GM18909 (cell line): ENCODE data around the gene SGCA.
A peak's percentile ranks its signal among the peaks of the same experiment; 100 is the strongest.

Source experiments
- ATAC-seq: cut with Tn5 transposase; IDR thresholded peaks from one replicate; pipeline ENCODE4 v1.9.1; 2021; ENCODE audit warnings: mild to moderate bottlenecking; ENCODE audit not compliant: unreplicated experiment, poor library complexity

SGCA gene

DNA sequence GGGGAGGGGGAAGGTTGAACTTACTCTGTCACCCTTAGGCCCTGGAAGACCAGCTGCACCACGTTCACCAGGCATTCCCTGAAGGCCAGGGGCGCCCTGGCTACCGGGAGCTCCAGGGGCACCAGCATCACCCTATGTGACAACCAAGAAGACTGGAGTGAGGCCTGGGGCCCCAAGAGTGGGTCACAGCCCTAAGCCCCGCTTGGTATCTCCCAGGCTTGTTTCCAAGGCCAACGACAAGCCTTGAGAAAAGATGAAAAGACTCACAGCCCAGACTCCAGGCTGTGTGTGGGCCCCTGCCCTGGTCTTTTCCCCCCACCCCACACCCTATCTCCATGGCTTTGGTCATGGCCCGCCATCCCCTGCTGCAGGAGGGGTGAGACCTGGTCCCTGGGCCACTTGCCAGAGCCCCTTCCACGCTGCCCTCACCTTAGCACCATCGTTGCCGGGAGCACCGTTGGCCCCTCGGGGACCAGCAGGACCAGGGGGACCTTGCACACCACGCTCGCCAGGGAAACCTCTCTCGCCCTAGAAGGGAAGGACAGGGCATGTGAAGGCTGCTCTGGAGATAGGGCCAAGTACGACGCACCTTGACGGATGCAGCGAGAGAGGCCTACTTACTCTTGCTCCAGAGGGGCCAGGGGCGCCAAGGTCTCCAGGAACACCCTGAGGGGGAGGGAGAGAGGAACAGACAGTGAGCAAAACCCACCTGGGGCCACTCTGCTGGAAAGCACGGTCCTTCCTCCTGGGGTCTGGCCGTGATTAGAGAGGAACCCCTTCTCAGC is 25.7 kb downstream of the SGCA start:
- ATAC-seq, result no peak

DNA sequence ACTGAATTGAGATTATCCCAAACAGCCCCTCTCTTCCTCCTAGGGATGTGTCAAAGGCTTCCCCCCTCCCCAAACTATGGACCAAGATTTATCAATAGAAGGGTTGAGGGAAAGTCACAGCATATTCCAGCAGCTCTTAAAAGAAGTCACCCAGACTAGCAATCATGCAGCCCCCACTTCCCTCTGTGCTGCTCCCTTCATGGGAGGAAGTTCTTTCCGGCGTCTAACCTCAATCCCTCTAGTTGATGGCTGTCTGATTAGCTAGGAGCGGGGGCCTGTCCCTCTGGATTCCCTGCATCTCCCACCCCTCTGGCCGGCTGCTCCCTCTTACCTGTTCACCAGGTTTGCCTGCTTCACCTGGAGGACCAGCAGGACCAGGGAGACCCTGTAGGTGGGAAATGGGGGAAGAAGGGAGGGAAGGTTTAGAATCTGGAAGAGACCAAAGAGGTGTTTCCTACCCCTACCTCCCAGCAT is 26.4 kb downstream of the SGCA start:
- no peak for ATAC-seq

DNA sequence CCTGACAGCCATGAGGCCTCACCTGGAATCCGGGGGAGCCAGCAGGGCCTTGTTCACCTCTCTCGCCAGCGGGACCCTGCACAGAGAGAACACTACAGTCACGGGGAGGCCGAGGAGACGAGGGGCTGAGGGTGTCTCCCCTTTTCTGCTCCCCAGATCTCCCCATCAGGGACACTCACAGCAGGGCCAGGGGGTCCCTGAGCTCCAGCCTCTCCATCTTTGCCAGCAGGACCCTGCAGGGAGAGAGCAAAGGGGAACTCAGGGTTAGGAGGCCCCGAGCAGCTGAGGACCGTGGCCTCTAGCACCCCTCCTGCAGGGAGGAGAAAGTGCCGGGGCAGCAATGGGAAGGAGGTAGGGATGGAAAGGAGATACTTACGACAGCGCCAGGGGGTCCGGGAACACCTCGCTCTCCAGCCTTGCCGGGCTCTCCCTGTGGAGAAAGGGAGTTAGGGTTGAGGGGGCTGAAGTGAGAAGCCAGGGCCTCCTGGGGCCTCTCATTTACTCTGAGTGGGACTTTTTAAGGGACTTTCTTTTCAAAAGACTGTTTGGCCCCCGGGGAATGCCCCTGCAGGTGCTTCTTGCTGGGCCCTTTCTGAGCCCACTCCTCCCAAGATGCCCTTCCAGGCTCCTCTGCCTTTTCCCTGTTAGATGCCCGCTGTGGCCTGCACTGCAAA is 26.9 kb downstream of the SGCA start:
- ATAC-seq, result no peak

DNA sequence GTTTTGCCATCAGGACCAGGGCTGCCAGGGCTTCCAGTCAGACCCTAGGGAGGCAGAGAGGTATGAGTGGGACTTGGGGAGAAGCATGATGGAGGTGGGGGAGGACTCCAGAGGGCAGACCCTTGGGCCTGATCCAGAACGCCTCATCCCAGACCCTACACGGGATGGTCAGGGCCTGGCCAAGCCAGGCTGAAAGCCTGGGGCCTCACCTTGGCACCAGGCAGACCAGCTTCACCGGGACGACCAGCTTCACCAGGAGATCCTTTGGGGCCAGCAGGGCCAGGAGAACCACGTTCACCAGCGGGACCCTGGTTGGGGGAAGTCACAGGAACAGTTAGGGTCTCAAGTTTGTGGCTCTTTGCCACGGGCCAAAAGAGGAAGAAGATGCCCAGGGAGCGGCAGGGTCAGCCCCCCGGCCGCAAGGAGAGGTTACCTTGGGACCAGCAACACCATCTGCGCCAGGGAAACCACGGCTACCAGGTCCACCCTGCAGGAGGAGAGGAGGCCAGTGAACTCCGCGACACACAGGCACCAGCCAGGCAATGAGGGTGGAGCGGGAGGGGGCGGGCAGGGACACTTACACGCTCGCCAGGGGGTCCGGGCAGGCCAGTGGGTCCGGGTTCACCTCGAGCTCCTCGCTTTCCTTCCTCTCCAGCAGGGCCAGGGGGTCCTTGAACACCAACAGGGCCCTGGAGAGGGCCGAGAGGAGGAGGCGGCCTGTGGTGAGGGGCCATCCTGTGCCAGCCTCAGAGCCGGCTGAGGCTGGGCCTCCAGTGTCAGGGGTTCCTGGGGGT is 28.5 kb downstream of the SGCA start:
- ATAC-seq, result no peak

DNA sequence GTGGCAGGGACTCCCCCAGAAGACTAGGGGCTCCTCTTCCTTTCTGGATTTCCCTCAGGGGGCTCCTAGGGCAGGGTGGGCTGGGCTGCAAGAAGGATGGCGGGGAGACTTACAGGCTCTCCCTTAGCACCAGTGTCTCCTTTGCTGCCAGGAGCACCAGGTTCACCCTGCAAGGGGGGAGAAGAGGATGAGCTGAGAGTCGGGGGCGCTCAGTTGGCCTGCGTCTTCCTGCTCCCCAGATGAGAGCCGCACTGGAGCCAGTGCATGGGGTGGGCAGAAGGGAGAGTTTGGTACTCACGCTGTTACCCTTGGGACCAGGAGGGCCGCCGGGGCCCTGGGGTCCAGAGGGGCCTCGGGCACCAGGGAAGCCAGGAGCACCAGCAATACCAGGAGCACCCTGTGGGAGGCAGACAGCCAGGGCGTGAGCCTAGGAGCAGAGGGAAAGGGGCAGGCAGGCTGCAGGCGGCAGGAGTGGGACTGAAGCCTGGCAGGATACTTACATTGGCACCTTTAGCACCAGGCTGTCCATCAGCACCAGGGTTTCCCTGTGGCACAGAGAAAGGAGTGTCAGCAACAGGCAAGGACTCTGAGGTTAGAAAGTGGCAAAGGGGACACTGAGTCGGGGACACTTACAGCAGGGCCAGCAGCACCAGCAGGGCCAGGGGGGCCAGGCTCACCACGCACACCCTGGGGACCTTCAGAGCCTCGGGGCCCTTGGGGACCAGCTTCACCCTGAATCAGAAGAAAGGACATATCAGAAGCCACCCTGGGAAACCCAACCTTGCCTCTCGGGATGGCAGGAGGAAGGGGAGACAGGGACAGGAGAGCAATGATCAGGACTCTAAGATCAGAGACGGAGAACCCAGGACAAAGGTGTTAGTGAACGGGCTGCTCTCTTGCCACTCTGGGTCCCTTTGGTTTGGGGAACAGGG is 29.4 kb downstream of the SGCA start:
- no peak for ATAC-seq

DNA sequence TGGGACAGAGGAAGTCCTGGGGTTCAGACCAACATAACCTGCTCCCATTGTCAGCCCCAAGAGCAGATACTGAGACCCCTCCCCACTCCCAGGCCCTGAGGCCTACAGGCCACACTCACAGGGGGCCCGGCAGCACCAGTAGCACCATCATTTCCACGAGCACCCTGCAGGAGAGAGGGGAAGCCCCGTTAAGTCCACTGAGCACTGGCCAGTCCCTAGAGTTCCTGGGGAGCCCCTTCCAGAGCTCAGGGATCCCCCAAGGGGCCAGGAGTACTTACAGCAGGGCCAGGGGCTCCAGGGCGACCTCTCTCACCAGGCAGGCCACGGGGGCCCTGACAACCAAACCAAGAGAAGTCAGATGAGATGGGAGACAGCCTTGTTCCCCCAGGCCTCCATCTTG is 30.2 kb downstream of the SGCA start:
- no peak for ATAC-seq

DNA sequence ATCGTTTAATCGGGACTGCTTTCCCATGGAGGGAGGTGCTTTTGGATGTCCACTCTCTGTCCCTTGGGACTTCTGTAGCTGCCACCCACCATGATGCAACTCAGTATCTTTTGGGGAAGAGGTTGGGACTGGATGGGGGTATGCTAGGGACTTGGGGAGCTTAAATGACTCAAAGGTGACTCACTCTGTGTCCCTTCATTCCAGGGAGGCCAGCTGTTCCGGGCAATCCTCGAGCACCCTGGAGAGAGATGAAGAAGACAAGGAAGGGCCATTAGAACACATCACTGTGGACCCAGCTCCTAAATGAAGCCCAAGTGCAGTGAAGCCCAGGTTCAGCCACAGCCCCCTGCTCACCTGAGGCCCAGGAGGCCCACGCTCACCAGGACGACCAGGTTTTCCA is 31.0 kb downstream of the SGCA start:
- no peak for ATAC-seq

DNA sequence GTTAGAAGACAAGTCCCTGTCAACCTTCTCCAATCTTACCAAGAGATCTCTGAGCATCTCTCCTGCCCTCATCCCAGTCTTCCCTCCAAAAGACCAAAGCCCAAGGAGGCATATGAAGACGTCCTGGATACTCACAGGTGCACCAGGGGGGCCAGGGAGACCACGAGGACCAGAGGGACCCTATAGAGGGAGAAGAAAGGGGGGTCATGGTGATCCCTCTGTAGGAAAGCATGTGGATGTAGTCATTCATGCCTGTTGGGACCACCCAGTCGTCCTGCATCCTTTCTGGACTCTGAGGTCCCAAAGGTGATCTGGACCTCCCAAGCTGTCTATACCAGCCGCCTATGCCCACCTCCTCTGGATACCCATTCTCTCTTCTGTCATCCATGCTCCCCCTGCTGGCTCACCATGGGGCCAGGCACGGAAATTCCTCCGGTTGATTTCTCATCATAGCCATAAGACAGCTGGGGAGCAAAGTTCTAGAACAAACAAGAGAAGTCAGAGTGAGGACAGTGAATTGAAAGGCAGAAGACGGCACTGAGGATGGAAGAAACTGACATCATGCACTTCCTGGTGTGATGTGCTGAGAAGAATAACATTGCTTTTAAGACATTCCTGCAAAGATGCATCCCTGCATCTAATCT is 32.3 kb downstream of the SGCA start:
- ATAC-seq, result no peak

DNA sequence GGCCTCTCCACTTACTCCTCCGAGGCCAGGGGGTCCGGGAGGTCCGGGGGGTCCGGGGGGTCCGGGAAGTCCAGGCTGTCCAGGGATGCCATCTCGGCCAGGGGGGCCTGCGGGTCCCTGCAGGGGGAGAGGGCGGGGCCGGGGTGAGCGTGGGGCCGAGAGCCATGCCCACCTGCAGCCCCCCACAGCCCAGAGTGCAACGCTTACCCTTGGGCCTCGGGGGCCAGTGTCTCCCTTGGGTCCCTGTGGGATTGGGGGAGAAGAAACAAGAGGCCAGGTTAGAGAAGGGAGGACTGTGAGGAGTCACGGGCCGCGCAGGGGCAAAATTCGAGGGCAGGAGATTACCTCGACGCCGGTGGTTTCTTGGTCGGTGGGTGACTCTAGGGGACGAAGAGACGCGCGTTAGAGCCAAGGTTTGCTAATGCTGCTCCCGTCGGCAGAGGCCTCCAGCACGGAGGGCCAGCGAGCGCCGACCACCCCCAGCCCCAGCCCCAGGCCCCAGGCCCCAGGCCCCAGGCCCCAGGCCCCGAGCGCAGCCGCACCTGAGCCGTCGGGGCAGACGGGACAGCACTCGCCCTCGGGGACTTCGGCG is 33.5 kb downstream of the SGCA start:
- no peak for ATAC-seq

DNA sequence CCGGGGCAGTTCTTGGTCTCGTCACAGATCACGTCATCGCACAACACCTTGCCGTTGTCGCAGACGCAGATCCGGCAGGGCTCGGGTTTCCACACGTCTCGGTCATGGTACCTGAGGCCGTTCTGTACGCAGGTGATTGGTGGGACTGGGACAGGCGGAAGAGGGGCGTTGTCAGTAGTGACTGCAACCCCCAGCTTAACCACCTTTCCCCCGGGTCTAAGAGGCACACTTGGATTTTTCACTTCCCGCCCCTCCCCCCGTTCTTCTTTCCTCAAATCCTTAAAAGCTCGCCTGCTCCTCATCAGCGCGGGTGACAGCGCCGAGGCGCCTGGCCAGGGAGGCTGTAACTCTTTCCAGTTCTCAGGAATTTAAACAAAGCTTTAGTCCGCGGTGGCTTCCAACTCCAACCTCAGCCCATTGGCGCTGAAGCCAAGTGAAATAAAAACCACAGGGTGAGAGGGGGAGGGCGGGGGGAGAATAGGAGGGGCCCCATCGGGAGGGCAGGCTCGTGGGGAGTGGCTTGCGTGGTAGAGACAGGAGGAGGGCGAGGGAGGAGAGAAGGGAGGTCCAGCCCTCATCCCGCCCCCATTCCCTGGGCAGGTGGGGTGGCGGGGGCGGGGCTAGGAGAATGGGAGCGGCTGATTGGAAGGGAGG is 34.1 kb downstream of the SGCA start:
- ATAC-seq, result peak; percentile 29

DNA sequence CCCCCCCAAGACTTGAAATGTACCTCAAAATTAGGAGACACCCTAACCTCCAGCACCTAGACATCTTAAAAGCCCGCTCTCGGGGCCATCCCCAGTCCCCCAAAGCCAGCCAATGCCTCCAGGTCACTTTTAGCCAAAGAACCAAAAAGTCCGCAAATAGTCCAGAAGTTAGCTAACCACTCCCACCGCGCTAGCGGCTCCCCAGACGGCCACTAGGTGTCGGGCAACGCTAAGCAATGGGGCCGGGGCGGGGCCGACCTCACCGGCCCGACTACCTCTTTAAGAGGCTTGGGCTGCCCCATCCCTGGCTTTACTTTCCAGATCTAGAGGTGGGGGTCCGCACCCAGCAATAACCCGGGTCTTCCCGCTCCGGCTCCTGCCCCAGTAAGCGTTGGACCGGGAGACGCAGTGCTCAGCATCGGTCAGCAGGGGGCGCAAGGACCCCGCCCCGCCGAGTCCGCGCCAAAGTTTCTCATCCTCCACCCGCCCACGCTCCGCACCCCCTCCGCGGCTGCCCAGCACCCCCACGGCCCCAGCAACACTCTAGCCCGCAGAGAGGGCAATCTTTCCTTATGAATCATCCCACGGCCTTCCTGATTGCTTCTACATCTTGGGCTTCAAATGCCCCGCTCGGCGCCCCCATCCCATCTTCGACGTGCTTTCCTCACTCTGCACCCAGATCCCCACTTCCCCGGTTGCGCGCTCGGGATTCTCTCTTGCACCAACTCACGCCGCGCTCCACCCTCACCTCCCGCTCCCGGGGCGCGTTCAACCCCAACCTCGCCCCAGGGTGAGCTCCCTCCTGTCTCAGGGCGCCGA is 34.9 kb downstream of the SGCA start:
- peak; percentile 65 for ATAC-seq

DNA sequence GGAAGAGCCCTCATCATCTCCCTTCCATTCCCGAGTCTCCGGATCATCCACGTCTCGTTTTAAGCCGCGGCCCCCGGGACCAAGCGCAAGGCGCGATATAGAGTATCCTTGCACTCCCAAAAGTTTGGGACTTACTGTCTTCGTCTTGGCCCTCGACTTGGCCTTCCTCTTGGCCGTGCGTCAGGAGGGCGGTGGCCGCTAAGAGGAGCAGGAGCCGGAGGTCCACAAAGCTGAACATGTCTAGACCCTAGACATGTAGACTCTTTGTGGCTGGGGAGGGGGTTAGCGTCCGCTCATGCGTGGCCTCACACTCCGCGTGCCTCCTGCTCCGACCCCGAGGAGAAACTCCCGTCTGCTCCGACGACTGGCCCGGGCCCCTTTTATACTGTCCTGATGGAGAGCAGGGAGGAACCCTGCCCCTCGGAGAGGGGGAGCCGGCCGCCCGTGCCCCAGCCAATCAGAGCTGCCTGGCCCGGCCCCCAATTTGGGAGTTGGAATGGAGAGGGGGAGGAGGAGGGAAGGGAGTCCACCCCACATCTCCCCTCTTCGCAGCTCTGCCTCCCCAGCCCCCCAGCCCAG is 35.6 kb downstream of the SGCA start, which contains the start of gene COL1A1:
TSS of gene COL1A1 (minus strand) at position 356 of the 579 bp plus-strand sequence. CDS start at position 238, 118 bp downstream.
- ATAC-seq, result no peak

DNA sequence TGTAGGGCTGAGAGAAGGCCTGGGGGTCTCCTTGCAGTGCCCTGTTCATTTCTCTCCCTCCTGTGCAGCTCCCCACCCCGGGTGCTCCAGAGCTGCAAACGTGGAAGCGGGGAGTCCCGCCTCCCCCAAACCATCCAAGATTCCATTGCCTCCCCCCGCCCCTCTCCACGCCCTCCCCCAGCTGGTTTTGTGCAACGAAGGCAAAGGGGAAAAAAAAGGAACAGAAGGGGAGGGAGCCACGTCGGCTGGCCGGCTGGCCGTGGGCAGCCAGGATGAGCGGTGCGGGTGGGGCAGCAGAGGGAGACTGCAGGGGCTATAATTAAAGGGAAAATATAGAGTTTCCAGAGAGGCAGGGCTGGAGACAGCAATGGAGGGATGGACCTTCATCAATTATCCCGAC is 37.3 kb downstream of the SGCA start:
- no peak for ATAC-seq

DNA sequence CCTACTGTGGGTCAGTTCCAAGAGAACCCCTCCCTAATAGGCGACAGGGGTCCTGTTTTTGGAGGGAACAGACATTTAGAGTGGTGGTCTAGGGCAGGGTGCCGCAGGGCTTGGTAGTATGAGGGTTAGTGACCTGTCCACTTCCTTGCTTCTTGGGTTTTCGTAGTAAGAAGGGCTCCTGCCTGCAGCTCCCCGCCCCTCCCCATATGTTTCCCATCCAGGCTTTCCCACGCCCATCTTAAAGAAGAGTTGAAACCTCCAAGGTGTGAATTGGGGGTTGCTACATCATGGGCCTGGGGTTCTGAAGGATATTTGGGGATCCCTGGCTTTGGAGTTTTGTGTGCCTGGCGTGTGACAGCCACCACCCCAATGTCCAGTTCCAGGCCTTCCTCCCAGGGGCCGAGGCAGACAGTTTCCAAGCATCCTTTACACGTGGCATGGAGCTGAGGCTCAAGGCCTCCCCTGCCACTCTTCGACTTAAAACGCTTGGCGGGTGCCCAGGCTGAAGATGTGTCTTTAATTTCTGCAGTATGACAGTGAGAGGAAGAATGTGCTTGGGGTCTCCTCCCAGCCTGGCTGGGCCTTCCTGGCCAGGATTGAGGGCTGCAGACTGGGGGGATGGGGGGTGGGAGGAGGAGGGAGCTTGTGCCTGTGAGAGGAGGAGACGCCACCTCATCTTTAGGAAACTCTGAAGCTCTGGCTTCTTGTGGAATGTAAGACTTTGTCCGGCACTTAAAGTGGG is 38.0 kb downstream of the SGCA start:
- no peak for ATAC-seq

DNA sequence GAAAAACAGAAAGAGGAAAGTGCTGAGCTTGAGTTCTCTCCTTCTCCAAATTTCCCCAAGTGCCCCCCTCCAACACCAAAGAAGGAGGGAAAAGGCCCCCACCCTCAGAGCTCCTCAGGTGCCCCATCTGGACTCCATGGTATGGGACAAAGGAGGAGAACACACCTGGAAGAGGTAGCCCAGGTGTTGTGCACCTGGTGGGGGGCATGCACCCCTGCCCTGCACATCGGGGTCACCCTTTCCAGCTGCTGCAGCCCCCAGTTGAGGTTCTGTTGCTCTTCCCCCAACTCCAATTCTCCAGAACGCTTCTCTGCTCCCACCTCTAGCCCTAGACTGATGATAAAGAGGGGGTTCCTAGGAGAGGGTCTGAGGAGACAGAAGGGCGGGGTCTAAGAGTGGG is 38.6 kb downstream of the SGCA start:
- no peak for ATAC-seq

DNA sequence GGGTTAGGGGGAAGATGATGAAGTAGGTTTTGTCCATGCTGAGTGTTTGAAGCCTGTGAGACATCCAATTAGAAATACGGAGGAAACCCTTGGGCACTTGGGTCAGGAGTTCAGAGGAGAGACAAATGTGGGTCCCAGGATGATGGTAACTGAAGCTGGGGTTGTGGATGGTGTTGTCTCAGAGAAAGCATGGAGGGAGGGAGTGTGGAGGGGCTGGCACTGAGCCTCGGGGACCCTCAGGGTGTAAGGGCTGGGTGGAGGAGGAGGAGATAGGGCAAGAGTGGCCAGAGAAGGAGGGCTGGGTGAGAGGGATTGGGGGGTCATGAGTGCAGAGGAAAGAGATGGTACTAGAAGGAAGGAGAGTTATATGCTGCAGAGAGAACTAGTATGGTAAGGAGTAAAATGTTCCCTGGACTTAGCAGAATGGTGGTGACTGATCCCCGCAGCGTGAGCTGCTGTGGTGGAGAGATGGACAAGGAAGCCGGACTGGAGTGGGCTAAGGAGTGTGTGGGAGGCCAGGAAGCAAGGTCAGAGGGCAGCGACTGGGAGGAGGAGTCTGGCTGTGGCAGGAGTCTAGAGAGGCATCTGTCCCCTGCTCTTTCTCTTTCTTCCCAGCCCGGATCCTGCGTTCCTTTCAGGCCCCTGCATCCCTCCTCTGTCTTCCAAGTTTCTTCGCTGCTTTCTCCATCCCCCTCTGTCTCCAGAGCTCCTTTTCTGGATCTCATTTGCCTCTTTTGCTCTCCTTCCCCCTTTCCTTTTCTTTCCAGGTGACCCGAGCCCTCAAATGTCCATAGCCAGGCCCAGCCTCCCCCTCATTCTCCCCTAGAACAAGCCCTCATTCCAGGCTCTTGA is 39.5 kb downstream of the SGCA start:
- no peak for ATAC-seq
